Measurements from ENCODE around the gene CYB561A3. TPM values are rescaled to one million over a fixed set of nuclear protein-coding genes. Genes with fewer than 3 reads are reported as not detected.

Gene CYB561A3
- total RNA-seq, 1 donor from 2014 or later = 39.0 TPM

- no peaks in the 10 kb centered on the region for H3K27me3 ChIP-seq (ENCODE audit: control insufficient read depth, insufficient read depth, low read length)
- no peak for TF ChIP-seq CTCF (IDR thresholded peaks at IDR 0.05; ENCODE audit: insufficient read depth, low read length, poor library complexity, severe bottlenecking)
- no peak for DNase-seq (ENCODE audit: low read depth)
- H3K4me3 ChIP-seq (ENCODE audit: low read depth, low read length) = no peak overlapping the region
- H3K36me3 ChIP-seq (ENCODE audit: control insufficient read depth, insufficient read depth, low read length) = peaks cover 2% of the 10 kb centered on the region
Measured at GRCh38 chr11:61345954-61346843, 15.5 kb downstream of the CYB561A3 start.

DNA sequence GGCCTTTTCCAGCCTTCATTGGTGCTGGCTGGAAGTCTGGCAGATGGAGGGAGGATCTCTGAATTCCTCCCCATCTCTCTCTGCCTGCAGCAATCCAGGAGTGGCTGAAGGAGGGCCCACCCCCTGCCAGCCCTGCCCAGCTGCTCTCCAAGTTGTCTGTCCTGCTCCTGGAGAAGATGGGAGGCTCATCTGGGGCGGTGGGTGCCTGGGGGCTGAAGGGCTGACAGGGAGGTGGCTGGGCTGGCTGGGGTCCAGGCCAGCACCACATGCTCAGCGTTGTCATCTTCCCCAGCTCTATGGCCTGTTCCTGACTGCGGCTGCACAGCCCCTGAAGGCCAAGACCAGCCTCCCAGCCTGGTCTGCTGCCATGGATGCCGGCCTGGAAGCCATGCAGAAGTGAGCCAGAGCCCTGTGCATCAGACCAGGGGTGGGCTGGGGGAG is 16.5 kb downstream of the CYB561A3 start:
- no peak overlapping the region for H3K4me3 ChIP-seq (ENCODE audit: low read depth, low read length)
- TF ChIP-seq CTCF (IDR thresholded peaks at IDR 0.05; ENCODE audit: insufficient read depth, low read length, poor library complexity, severe bottlenecking) = no peak
- no peak for DNase-seq (ENCODE audit: low read depth)
- no peaks in the 10 kb centered on the region for H3K27me3 ChIP-seq (ENCODE audit: control insufficient read depth, insufficient read depth, low read length)
- no peaks in the 10 kb centered on the region for H3K36me3 ChIP-seq (ENCODE audit: control insufficient read depth, insufficient read depth, low read length)

DNA sequence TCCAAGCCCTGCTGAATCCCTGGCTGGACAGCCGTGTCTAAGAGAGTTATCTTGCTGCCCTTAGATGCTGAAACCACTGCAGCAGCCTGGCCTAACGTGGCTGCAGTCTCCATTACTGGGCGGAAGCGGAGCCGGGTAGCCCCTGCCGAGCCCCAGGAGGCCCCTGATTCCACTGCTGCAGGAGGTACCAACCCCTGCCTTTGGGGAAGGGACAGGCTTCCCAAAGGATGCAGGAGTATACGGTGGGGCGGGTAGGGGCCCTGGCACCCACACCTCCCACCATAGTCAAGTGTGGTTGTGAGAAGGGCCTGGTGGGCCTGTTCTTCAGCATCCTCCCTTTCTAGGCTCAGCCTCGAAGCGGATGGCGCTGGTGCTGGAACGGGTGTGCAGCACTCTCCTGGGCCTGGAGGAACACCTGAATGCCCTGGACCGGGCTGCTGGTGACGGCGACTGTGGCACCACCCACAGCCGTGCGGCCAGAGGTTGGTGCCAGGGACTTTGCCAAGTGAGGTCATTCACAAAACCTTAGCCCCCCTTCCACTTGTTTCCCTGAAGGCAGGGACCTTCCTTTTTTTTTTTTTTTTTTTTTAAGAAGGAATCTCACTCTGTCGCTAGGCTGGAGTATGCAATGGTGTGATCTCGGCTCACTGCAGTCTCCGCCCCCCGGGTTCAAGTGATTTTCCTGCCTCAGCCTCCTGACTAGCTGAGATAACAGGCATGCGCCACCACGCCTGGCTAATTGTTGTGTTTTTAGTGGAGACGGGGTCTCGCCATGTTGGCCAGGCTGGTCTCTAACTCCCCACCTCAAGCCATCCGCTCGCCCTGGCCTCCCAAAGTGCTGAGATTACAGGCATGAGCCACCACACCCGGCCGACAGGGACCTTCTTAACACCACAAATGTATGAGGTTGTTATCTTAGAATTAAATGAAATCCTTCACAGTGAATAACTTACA is 17.6 kb downstream of the CYB561A3 start:
- H3K36me3 ChIP-seq (ENCODE audit: control insufficient read depth, insufficient read depth, low read length) = no peaks in the 10 kb centered on the region
- H3K4me3 ChIP-seq (ENCODE audit: low read depth, low read length) = no peak overlapping the region
- no peak for DNase-seq (ENCODE audit: low read depth)
- no peaks in the 10 kb centered on the region for H3K27me3 ChIP-seq (ENCODE audit: control insufficient read depth, insufficient read depth, low read length)
- TF ChIP-seq CTCF (IDR thresholded peaks at IDR 0.05; ENCODE audit: insufficient read depth, low read length, poor library complexity, severe bottlenecking) = no peak

DNA sequence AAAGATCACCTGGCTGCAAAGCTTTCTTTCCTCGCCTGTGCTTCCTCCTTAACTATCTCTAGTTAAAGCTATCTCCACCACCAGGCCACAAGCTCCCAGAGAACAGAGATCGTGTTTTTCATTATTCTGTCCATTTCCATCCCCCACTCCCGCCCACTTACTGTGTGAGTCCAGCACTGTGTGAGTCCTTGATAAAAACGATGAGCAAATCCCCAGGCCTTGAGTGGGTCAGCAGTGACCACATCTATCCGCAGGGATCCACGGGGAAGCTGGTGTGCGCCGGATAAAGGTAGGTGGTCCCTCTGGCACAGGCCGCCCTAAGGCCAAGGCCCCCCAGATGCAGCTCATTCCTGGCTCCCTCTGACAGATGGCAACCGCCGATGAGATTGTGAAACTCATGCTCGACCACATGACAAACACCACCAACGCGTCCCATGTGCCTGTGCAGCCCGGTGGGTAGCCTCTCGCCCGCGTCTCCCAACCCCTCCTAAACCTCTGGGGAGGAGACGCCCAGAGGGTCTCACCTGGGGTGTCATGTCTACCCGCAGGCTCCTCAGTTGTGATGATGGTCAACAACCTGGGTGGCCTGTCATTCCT is 19.4 kb downstream of the CYB561A3 start:
- H3K36me3 ChIP-seq (ENCODE audit: control insufficient read depth, insufficient read depth, low read length) = no peaks in the 10 kb centered on the region
- no peak overlapping the region for H3K4me3 ChIP-seq (ENCODE audit: low read depth, low read length)
- no peak for DNase-seq (ENCODE audit: low read depth)
- H3K27me3 ChIP-seq (ENCODE audit: control insufficient read depth, insufficient read depth, low read length) = no peaks in the 10 kb centered on the region
- TF ChIP-seq CTCF (IDR thresholded peaks at IDR 0.05; ENCODE audit: insufficient read depth, low read length, poor library complexity, severe bottlenecking) = no peak

DNA sequence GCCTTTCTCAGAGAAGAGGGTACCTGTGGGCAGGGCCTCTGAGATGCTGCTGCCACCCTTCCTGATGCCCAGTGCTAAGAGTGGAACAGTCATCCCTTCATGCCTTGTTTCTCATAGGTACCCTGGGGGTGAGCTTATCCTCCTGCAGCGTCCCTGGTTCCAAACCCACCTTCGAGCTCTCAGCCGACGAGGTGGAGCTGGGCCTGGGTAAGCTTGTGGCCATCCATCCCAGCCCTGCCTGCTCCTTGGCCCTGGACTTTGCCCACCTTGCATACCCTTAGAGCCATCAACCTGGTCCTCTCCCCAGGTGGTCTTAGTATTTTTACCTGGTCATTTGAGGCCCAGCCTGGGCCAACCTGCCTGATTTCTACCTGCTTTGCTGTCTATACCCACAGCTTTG is 20.0 kb downstream of the CYB561A3 start:
- no peak for TF ChIP-seq CTCF (IDR thresholded peaks at IDR 0.05; ENCODE audit: insufficient read depth, low read length, poor library complexity, severe bottlenecking)

More for the DNA sequence above, 20.0 kb downstream of the CYB561A3 start:
- Histone ChIP-seq H3K4me3 (ENCODE audit: low read depth, low read length) (no peak overlapping the region), H3K36me3 (ENCODE audit: control insufficient read depth, insufficient read depth, low read length) (no peaks in the 10 kb centered on the region), H3K27me3 (ENCODE audit: control insufficient read depth, insufficient read depth, low read length) (no peaks in the 10 kb centered on the region)
- no peak for DNase-seq (ENCODE audit: low read depth)
